ENCODE data around the gene RALGPS1.

GRCh38 chr9:126883636-126884035 lies 30.9 kb upstream of the RALGPS1 start:
- no peak for TF ChIP-seq CTCF (CRISPR knock-in tag; IDR thresholded peaks at IDR 0.05)
- TF ChIP-seq BCL6 (CRISPR knock-in tag; IDR thresholded peaks at IDR 0.05), result no peak
- no peak for TF ChIP-seq U2AF1 (optimal IDR thresholded peaks at IDR 0.05; ENCODE audit: low read depth, low read length)
- no peak for TF ChIP-seq MATR3 (CRISPR knock-in tag; IDR thresholded peaks at IDR 0.05)
- no peak for TF ChIP-seq NR2C2 (CRISPR knock-in tag; IDR thresholded peaks at IDR 0.05; ENCODE audit: borderline replicate concordance)

Measured in HepG2 (cell line).